GM19397 (cell line): ENCODE results near the gene IFFO2.
"Not testable (repeated sequence)": the region's sequence is repeated elsewhere in the genome, so short reads cannot be mapped to it uniquely, and the experiment has no call there.

ENCODE experiments used
- ATAC-seq: cut with Tn5 transposase; IDR thresholded peaks from one replicate; pipeline ENCODE4 v1.9.1; 2021; ENCODE audit warnings: mild to moderate bottlenecking, moderate library complexity; ENCODE audit not compliant: unreplicated experiment

Gene IFFO2

DNA sequence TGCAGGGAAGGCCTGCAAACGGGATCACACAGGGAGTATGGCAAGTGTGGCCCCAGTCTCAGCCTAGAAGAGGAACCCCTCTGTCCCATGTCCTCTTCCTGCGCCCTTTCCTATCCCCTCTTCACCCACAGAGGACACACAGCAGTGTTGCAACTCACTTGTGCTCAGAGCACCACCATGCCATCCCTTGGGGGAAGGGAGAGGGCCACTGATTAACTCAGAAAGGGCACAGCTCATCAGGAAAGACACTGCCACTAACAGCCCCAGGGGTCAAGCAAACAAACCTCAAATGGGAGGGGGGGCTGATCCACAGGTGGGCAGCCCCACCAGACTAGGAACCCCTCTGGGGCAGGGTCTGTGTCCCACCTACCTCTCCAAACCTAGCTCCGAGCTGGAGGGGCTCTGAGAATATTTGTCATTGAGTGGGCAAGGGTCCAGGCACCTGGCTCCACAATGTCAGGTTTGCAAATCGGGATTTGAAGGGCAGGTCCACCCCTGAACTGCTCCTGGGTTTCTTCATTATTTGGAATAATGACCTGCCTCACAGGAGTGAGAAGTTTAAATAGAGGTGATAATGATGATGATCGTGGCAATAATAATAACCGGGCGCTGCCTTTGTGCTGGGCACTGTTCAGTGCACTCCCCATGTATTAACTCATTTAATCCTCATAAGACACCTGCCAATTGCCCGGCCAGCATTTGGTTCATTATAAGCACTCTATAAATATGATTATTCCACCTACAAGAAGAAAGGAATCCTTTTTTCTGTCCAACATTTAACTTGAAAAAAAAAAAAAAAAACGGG is 55.1 kb downstream of the IFFO2 start:
- no peak for ATAC-seq

GRCh38 chr1:18900303-18900841 is 56.1 kb downstream of the IFFO2 start:
- no peak for ATAC-seq

DNA sequence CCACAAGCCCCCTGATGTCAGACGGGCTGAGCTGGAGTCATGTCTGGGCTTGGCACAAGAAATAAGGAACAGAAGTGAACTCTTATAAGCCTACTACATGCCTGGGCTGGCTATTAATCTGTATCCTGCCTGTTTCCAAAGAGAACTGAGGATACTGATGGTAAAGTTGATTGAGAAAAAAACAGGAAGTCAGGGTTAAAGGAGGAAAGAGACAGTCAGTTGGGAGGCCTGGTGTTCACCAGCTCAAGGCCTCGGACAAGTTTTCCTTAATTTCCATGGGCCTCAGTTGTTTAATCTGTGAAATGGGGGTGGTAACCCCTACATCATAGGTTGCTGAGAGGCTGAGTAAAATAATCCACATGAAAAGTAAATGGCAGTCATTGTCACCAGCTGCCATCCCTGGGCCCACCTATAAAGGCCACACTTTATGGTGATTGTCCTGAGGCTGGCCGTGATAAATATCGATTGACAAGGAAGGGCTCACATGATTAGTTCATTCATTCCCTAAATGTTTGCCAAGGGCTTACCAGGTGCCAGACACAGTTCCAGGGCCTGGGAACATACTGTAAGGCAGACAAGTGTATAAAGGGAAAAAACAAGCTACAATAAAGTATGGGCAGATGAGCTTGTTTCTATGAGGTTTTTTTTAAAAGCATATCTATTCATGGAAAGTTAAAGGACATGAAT is 57.0 kb downstream of the IFFO2 start:
- ATAC-seq: no peak

DNA sequence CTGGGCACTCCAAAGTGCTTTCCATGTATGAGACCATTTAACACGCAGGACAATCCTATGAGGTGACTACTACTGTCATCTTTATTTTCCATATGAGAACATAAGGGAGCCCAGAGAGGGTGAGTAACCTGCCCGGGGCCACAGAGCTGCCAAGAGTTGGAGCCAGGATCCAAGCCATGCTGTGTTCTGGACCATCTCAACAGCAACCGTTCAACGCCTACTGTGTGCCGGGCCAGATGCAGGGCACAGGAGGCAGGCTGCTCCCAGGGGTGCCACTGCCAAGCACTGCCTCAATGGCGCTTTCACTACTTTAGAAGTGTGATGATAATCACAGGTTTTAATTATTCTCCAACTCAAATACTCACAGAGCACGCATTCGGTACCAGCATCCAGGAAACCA is 57.9 kb downstream of the IFFO2 start:
- ATAC-seq: no peak

DNA sequence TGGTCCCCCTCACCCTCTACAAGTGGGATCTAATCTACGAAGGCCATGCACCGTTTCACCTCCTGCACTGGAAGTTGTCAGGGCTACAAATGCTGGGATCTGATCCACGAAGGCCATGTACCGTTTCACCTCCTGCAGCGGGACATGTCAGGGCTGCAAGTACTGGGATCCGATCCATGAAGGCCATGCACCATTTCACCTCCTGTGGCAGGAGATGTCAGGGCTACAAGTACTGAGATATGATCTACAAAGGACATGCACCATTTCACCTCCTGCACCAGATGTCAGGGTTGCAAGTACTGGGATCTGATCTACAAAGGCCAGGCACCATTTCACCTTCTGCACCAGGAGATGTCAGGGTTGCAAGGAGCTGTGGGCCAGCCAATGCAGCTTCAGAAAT is 61.2 kb downstream of the IFFO2 start:
- ATAC-seq: no peak

GRCh38 chr1:18893120-18893519 is 63.4 kb downstream of the IFFO2 start:
- no peak for ATAC-seq

DNA sequence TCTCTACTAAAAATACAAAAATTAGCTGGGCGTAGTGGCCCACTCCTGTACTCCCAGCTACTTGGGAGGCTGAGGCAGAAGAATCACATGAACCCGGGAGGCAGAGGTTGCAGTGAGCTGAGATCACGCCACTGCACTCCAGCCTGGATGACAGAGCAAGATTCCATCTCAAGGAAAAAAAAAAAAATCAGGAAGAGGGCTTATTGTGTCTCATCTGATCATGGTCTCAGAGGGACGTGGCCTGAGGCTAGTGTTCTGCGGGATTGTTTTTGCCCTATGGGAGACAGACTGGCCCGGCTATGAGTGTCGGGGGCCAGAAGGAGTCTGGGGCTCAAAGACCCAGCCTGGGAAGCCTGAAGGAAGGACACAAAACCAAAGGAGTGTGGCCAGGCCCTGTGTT is 64.6 kb downstream of the IFFO2 start:
- not testable (repeated sequence) for ATAC-seq

- no peak for ATAC-seq
These were observed 65.1 kb downstream of the IFFO2 start for GRCh38 chr1:18891426-18891780.

DNA sequence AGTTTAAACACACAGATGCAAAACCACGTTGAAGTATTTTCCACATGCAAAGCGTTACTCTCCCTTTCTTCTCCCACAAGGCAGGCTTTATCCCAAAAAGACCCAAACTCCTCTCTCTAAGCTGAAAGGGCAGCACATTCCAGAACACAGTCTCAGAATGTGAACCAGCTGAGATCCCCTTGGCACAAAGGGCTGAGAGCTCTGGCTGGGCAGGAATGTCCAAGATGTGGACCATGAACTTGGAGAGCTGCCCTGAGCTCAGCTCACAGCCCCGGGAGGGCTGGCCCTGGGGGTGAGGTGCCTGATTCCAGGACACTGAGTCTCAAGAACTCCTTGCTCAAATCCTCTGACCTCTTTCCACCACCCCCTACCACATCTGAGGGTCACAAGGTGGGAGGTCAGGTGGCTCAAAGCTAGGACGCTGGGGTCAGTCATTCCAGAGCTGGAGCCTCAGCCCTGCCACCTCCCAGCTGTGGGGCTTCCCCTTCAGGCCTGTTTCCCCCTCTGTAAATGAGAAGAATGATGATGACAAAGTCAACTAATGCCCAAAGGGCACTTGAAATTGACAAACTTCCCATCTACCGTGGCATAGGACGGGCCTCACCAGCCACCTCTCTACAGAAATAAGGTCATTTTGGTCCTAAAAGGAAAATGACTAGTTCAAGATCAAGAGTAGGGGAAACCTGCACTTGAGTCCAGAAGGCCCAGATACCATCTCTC is 65.6 kb downstream of the IFFO2 start:
- ATAC-seq: no peak

- no peak for ATAC-seq
These were observed 70.5 kb downstream of the IFFO2 start for GRCh38 chr1:18886003-18886335.

GRCh38 chr1:18885311-18886002 is 71.0 kb downstream of the IFFO2 start:
- no peak for ATAC-seq

GRCh38 chr1:18884727-18885126 is 71.7 kb downstream of the IFFO2 start:
- no peak for ATAC-seq

DNA sequence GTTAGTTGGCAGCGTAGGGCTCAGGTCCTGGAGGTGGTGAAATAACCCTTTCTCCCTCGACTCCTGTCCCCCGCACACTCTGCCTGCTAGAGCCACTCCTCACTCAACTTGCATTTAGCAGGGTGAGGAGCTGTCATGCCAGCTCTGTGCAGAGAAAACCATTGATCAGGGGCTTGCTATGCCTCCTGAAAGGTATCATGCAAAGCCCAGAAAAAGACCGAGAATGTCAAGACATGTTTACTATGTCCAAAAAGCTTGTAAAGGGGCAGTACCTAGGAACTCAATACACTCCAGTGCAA is 72.1 kb downstream of the IFFO2 start:
- no peak for ATAC-seq

DNA sequence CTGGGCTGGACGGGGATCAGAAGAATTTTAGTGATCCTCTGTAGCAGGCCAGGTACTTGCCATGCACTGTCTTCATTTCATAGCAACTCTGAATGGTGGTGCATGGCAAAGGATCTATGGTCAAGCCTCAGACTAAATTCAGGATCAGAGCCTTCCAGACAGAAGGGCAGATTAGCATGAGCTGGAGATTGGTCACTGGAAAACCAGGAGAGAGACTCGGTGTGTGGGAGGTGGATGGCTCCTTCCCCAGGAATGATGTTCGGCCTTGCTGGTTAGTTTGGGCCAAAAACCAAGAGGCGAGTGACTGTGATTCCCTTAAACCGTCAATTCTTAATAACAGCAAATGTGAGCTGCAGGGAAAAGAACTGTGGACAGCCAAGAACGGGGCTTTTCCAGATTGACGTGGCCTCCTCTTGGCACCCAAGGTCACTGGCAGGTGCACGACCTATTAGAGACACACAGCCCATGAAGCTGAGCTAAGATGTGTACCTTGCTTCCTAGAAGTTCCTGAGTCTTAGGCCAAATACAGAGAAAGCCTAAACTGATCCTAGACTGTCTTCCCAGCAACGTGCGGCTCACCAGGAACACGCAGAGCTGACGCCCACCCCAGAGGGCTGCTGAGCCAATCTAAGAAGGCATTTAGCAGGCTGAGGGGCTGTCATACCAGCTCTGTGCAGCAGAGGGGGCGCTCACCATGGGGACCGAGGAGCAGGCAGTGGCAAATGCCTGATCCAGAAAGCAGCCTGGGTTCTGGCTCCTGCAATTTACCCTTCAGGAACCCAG is 72.6 kb downstream of the IFFO2 start:
- ATAC-seq: no peak

GRCh38 chr1:18883079-18883478 is 73.4 kb downstream of the IFFO2 start:
- no peak for ATAC-seq

GRCh38 chr1:18882486-18882885 is 74.0 kb downstream of the IFFO2 start:
- no peak for ATAC-seq

DNA sequence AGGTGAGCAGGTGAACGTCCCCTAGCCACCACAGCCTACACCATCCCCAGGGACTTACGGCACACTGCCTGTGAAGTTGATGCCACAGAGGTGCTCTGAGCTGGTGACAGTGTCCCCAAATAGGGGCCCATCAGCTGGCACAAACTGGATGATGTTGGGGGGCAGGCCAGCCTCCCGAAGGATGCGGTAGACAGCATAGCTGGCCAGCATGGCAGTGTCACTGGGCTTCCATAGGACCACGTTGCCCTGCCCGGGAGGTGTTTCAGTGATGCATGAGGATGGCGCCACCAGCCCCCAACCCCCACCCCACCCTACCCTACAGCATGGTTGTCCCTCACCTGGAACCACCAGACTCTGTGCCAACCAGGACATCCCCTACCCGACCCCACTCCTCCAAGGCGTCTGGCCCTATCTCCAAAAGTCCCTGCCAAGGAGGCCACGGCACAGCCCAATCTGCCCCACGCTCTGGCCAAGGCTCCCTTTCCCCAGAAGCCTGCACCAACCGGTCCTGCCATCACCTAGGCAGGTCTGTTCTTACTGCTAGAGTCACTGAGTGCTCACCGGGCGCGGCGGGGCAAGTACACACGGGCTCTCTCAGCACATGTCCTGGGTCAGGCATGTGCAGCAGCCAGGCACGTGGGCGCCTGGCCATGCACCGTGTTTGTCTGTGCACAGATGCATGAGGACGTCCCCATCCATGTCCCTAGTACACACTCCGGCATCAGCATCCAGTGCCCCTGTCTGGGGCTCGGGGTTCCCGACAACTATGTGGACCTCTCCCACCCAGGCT is 74.6 kb downstream of the IFFO2 start:
- ATAC-seq: no peak

DNA sequence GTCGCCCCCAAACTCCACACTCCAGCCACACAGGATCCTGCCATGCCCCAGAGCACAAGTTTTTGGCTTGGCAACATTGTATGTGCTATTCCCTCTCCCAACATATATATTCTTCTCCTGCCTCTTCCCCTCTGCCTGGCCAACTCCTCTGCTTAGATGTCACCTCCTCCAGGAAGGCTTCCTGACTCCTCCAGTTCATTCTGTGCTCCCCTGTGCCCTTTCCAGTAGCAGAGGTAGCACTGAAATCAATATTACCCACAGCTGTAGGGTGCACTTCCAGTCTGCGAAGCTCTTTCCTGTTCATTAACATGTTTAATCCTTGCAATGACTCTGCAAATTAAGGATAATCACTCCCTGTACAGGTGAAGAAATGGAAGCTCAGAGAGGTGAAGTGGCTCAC is 75.3 kb downstream of the IFFO2 start:
- no peak for ATAC-seq

DNA sequence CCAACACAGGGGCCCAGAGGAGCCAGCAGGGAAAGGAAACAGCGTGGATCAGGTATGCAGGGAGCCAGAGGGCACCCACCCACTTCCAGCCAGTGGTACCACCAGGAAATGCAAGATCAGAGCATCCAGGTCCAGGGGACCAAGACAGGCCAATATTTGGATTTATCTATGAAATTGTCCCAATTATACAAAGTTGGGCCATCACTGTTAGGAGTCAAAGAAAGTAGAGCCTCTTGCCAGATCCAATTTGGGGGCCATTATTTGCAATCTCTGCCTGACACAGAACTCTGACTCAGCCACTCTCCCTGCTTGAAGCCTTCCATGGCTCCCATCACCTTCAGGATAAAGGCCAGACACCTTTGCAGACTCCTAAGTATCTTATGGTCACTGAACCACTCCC is 75.9 kb downstream of the IFFO2 start:
- ATAC-seq: no peak

- ATAC-seq: no peak
These were observed 76.6 kb downstream of the IFFO2 start for GRCh38 chr1:18879791-18880309.
